Measurements from ENCODE around the gene TIGD3.

Gene TIGD3

DNA sequence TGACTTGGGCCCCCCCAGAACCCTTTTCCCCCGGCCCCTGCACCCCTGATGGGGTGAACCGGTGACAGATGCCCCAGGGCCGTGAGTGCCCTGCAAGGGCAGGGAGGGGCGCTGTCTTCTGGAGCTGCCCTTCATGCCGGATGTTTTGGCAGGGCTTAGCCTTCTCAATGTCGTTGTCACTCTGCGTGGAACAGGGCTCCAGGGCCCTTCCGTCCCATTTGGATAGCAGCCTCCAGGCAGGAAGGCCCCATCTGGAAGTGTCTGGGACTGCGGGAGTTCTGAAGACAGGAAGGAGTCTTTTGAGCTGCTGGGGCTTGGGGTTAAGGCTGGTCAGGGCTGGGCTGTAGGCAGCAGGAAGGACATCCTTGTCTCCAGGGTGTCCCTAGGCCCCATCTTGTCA, 36.4 kb downstream of the TIGD3 start:
- DNase-seq = no peak

DNA sequence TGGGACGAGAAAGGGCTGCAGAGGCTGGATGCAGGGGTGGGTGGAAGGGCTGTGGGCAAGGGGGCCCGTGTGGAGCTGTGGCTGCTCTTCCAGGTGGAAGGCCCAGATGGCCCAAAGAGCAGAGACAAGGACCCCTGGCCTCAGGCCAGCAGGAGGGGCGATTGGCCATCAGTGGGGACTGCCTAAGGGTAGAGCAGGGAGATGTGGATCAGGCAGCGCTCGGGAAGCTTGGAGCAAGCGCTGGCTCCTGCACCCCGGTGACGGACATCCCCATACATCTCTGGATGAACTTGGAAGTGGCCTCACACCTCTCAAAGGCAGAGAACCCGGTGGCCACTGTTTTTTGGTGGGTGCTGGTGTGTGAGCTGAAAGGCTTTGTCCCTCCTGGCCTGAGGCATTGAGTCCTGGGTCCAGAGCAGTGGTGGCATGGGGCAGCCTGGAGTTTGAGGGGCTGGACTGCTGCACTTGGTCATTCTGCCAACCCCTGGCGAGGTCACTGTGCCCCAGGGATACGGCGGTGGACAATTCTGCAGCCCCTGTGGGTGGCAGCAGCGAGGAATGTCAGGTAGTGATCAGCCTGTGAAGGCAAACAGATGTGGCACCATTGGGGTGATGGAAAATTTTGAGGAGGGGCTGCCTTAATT, 37.8 kb downstream of the TIGD3 start:
- no peak for DNase-seq

DNA sequence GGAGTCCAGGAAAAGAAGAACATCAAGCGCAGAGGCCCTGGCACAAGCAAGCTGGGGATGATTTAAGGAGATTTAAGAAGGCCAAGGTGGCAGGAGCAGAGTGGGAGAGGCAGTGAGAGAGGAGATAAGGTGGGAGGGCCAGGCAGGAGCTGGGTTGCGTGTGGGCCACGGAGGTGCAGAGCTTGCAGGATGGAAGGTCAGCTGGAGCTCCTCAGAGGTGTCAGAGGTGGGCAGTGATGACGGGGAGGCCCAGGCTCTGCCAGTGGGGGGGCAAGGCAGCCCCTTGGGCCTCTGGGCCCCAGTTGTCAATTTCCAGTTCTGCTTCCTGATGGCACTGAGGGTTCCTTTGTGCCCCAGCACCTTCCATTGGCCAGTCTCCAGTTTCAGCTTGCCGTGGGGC, 38.3 kb downstream of the TIGD3 start:
- no peak for DNase-seq

DNA sequence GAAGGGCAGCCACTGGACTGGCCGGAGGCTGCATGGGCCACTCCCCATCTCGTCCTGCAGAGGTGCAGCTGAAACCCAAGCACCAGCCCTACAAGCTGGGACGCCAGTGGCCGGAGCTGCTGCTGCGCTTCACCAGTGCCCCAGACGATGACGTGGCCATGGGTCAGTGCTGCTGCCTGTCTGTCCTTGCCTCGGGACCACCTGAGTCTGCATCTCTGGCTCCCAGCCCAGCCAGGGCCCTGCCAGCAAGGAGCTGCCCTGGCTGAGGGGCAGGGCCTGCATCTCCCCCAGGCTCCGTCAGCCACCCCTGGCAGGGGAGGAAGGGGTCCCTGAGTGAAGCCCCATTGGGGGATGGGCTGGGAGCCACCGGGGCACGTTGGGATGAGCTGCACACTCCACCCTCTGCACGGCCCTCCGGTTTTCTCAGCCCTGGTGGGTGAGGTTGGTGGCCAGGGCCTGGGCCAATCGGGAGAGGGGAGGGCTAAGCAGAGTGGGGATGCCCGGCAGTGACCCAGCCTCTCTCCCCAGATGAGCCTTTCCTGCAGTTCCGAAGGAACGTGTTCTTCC, 39.0 kb downstream of the TIGD3 start:
- no peak for DNase-seq

DNA sequence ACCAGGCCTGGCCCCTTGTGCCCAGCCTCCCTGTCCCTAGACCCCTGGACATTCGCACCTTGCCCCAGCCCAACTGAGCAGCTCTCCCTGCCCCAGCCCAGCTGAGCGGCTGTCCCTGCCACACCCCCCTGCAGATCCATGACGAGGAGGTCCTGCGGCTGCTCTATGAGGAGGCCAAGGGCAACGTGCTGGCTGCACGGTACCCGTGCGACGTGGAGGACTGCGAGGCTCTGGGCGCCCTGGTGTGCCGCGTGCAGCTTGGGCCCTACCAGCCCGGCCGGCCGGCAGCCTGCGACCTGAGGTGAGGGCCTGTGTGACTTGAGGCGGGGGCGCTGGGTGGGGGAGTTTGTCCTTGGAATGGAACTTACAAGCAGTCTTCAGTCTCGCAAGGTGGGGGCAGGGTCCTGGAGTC, 39.6 kb downstream of the TIGD3 start:
- DNase-seq = no peak

DNA sequence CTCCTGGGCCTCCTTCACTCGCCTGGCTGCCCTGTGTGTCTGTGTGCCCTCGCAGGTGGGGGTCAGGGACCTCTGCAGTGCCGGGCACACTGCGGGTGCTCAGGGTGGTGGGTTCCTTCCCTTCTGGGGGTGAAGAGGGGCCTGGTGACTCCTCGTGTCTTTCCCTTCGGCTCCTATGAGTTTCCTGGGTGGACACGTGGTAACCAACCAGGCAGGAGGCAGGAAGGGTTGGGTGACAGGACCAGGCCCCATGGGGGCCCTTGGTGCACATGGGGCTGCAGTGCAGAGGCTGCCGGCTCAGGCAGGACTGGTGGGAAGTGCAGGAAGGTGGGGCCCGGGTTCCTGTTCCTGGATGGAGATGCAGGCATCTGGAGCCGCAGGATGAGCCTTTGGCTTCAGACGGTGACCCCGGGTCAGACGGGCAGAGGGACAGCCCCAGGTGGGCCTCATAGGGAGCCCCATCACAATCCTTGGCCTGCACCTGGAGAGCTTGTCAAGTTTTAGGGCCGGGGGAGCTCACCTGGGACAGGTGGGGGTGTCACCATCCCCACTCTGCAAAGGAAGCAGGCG, 41.5 kb downstream of the TIGD3 start:
- DNase-seq = no peak

DNA sequence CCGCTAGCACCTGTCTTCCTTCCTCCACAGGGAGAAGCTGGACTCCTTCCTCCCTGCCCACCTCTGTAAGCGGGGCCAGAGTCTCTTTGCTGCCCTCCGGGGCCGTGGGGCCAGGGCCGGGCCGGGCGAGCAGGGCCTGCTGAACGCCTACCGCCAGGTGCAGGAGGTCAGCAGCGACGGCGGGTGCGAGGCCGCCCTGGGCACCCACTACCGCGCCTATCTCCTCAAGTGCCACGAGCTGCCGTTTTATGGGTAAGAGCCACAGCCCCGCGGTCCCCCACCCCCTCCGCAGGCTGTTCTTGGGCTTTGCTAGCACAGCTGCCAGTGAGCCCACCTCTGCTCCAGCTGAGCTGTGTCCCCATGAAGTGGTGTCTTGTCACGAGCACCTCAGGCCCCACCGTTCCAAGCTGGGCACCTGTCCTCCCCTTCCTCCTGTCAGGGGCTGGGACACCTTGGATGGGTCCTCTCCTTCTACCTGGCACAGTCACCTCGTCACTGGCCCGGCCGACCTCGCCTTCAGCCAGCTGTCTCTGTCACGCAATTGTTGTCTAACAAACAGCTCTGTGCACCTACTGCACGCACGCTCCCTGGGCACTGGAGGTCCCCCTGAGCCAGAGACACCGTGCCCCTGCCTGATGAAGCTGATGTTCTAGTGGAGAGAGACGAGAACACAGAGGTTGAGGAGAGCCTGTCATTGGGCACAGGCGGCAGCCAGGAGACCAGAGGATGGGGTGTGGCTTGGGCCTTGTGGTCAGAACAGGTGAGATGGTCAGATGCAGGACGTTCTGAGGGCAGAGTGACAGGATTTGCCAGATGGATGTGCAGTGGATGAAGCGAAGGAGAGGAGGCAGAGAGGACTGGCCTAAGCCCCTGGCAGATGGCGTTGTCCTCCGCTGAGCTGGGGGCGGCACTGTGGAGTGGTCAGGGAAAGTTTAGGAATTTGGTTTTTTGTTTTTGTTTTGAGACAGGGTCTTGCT, 42.5 kb downstream of the TIGD3 start:
- no peak for DNase-seq

DNA sequence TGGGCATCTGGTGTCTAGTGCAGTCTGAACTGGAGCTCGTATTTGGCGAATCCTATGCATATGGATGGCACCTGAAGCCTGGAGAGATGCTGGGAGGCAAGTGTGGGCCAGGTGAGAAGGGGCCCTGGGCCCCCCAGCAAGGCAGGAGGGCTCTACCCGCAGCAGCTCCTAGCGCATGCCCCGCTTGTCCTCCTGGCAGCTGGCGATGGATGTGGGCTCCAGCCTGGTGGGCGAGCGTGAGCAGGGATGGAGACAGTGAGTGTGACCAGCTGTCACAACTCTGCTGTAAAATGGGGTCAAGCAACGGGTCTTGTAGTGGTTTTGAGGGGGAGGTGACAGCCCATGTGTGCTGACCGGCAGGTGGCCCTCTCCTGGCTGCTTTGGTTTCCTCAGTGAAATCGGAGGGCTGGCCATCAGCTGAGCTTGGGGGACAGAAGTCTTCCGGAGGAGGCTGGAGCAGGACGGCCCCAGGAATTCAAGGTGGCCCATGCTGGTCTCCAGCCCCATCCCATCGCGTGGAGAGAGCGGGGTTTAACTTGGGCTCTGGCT, 43.9 kb downstream of the TIGD3 start:
- no peak for DNase-seq

DNA sequence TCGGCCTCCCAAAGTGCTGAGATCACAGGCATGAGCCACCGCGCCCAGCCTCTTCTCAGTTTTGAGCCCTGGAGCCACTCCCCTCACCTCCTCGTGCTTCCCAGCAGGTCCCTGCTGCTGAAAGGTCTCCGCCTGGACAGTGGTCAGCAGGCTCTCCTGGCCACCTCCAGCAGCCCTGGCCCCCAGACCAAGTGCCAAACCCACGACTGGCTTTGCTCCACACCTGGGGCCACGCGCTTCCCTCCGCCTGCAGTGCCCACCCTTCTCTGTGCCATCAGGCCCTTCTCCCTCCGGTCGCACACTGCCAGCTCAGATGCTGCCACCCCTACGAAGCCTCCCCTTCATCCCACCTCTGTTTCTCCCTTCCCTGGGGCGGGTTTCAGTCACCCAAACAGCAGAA, 44.7 kb downstream of the TIGD3 start:
- no peak for DNase-seq

DNA sequence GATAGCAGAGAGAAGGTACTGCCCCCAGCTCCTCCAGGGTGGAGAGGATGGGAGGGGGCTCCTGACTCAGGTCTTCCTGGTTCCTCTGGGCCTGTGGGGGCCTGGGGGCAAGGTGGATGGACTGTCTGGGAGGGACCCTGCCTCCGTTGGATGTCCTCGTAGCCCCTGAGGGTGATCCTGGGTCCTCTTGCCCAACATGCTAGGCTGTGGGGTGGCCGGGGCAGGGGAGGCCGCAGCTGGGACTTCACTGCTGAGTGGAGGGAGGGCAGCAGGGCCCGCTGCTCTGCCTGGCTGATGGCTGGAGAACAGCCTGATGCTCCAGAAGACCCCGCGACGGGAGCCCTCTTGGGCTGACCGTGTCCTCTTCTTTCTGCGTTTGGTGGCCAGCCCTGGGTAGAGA, 45.3 kb downstream of the TIGD3 start:
- DNase-seq = no peak

DNA sequence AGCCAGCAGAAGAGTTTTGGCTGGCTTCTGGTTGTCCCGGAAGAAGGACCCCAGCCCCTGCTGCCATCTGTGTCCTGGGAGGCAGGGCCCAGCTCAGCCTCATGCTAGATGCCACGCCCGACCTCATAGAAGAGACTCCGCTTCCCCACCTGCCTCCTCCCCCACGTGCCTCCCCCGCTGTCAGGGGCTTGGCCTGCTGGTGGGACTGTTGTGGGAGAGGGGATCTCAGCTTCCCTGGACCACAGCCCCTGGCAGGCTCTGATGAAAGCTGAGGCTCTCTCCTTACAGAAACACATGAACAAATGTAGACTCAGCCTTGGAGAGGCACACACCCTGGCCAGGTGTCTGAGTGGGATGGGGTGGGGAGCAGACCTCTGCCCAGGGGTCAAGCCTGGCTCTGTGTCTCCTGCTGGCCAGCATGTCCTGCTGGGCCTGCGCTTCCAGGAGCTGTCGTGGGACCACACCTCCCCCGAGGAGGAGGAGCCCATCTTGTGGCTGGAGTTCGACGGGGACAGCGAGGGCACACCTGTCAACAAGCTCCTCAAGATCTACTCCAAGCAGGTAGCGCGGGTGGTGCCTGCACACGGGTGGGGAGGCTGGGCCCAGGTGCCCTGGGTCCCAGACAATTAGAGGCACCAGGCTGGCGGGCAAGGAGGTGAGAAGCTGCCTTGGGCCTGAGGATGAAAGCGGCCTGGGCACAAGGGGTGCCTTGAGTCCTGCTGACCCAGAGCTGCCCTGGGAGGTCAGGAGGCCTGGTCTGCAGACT, 45.9 kb downstream of the TIGD3 start:
- no peak for DNase-seq

DNA sequence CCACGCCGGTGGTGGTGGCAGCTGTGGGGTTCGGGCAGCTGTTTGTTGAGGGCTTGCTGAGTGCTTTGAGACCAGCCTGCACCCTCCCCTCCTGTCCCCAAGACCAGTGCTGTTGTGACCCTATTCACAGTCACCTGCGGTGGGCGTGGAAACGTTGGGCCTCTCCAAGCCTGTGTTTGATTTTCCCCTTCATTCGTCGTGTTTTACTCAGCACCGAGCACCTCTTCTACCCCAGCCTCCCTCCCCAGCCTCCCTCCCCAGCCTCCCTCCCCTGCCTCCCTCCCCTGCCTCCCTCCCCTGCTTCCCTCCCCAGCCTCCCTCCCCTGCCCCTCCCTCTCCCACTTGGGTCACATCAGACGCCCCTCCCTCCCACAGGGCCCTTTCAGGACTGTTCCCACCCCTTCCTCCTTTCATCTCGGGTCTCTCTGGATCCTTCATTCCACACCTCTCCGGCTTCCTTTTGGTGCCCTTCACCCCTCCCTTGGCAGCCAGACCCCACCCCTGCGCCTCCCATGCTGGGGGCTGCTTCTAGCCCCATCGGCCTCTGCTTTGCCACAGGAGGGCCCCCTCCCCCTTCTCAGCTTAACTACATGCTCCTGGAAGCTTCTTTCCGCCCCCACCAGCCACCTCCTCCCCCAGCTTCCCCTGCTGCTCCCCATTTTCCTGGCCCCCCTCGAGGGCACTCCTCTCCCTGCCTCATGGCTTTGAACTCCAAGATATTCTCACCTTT, 46.7 kb downstream of the TIGD3 start:
- no peak for DNase-seq

DNA sequence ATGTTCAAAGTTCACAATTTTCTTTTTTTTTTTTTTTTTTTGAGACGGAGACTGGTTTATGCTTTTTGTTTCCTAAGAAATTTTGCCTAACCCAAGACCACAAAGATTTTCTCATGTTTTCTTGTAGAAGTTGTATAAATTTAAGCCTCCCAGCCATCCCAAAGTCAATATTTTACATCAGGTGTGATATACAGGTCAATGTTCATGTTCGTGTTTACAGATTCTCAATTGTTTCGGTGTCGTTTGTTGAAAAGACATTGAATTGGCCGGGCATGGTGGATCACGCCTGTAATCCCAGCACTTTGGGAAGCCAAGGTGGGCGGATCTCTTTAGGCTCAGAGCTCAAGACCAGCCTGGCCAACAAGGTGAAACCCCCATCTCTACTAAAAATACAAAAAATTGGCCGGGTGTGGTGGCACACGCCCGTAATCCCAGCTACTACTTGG, 47.3 kb downstream of the TIGD3 start:
- no peak for DNase-seq

DNA sequence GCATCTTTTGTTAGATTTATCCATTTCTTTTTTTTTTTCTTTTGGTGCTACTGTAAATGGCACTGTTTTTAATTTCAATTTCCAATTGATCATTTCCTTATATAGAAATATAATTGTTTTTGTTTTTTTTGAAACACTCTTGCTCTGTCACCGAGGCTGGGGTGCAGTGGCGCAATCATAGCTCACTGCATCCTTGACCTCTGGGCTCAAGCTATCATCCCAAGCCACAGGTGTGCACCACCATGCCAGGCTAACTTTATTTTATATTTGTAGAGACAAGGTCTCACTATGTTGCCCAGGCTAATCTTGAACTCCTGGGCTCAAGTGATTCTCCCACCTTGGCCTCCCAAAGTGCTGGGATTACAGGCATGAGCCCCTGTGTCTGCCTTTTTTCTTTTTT, 48.2 kb downstream of the TIGD3 start:
- DNase-seq = no peak

DNA sequence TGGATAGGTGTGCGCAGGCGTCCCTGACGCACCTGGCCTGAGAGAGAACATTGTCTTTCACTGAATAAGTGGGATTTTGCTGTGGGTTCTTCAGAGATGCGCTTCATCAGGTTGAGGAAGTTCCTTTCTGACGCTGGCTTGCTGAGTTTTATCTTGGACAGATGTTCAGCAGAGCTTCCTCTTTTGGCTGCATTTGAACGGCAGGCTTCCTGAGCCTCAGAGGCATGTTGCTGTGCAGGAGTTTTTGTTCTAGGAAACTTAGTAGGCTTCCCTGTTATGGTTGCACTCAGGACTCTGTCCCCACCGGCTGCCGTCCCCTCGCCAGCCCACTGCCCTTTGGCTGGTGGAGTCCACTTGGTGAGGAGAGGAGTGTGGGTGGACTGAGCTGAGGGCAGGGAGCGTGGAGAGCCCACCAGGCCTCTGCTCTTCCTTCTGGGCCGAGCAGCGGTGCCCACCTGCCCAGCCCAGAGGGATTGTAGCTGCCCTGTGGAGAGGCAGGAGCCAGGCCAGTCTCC, 49.1 kb downstream of the TIGD3 start:
- DNase-seq = no peak

DNA sequence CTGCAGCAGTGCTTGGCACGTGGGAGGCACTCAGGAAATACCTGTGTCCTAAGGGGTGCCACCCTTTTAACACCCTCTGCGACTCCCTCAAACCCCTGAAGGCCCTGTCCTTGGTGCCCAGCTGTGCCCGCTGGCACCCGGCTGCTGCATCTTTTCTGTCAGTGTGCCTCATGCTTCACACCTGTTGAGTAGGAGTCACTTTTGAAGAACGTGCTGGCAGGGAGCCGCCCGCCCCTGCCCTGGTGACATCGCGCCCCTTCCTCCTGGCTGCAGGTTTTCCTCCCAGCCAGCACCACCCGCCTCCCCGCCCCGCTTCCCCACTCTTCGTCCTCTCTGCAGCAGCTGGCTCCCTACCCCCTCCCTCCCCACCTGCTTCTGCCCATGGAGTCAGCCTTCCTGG, 49.7 kb downstream of the TIGD3 start:
- DNase-seq = no peak

DNA sequence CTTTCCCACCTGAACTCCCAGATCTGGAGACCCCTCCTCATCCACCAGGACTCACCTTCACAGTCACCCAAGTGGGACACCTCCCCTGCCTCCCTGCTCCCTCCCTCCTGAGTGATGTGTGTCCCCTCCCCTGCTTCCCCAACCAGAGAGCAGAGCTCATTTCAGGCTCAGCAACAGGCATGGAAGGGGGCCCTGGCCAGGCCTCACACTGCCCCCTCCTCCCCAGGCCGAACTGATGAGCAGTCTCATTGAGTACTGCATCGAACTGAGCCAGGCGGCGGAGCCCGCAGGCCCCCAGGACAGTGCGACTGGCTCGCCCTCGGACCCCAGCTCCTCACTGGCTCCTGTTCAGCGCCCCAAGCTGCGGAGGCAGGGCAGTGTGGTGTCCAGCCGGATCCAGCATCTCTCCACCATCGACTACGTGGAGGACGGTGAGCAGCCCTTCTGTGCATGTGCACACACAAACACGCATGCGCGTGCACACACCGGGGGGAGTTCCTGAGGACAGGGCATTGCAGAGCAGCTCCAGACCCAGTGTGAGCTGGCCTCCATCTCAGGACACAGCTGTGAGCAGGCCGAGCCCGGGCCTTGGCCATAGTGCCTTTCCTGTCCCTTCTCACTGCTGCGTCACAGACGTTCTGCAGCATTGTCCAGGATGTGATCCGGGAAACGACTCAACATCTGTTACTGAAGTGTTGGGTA, 50.2 kb downstream of the TIGD3 start:
- DNase-seq = no peak

All from CD4-positive, alpha-beta T cell treated with Interleukin-12 subunit alpha and Interleukin-12 subunit beta, for 1 hour (primary cell).